ENCODE measurements around the gene LRRD1. TPM values are rescaled to one million over a fixed set of nuclear protein-coding genes. Genes with fewer than 3 reads are reported as not detected.

Gene LRRD1
- total and polyA plus RNA-seq, 2 of the 8 experiments (the other 6 are each of a cell fraction or from before 2014, with no cell fraction given), result not detected

GRCh38 chr7:92095380-92095779 lies 83.6 kb downstream of the LRRD1 start:
- H3K9ac ChIP-seq (replicated peaks in 1 of 4; ENCODE audit: extremely low read depth in 1 of 4, low read depth in 3 of 4, low read length in 3 of 4), result no peak overlapping the region
- H3K14ac ChIP-seq (ENCODE audit: insufficient read length), result no peak overlapping the region
- H3K4me1 ChIP-seq (replicated peaks in 1 of 4; ENCODE audit: control insufficient read depth in 3 of 4, insufficient read depth in 4 of 4, low read length in 3 of 4), result no peaks in the 10 kb centered on the region
- H3K4me2 ChIP-seq (ENCODE audit: insufficient read depth in 1 of 2, low read depth in 2 of 2, low read length in 2 of 2), result no peak overlapping the region
- H4K91ac ChIP-seq (replicated peaks; ENCODE audit: insufficient read length, low read length), result no peak overlapping the region
- no peak overlapping the region for H3K27ac ChIP-seq (ENCODE audit: low read depth, low read length)
- no peaks in the 10 kb centered on the region for H3K79me1 ChIP-seq (ENCODE audit: low read depth, low read length)
- no peak overlapping the region for H2BK15ac ChIP-seq (ENCODE audit: low read length)
- no peak overlapping the region for H3K23ac ChIP-seq (ENCODE audit: insufficient read length)
- peaks cover 5 to 25% (median 14%) of the 10 kb centered on the region in 4 experiments; a peak in 7 of 8 replicates for H3K36me3 ChIP-seq (ENCODE audit: control insufficient read depth in 2 of 4, insufficient read depth in 4 of 4, low read length in 3 of 4)
- no peak overlapping the region for H2BK20ac ChIP-seq (ENCODE audit: low read length)
- H3K23me2 ChIP-seq (ENCODE audit: low read depth, low read length), result no peaks in the 10 kb centered on the region
- H2BK12ac ChIP-seq (ENCODE audit: low read depth, low read length), result no peak overlapping the region
- no peak overlapping the region for H4K5ac ChIP-seq (ENCODE audit: insufficient read length, low read depth, low read length)
- WGBS, 2 experiments (ENCODE audit: extremely low coverage in 1 of 2, insufficient coverage in 1 of 2, insufficient read length in 1 of 2, insufficient replicate concordance in 2 of 2, low coverage in 1 of 2, low lambda C conversion rate in 2 of 2, missing lambda C conversion rate in 1 of 2), result 83% methylated on average over 1 of the region's 1 CpG; no CpG with 5 or more reads in 1 of the 2 experiments
- no peak for DNase-seq (ENCODE audit: low read depth in 1 of 2, low spot score in 2 of 2)
- H4K8ac ChIP-seq (ENCODE audit: extremely low read depth, insufficient read depth, low read length), result no peak overlapping the region
- H2AK5ac ChIP-seq (ENCODE audit: low read depth, low read length), result no peak overlapping the region
- H3K56ac ChIP-seq (replicated peaks; ENCODE audit: insufficient read length, low read depth, low read length), result no peak overlapping the region
- no peaks in the 10 kb centered on the region for H3K27me3 ChIP-seq (replicated peaks in 1 of 4; ENCODE audit: control insufficient read depth in 3 of 4, extremely low read depth in 1 of 4, insufficient read depth in 3 of 4, low read length in 3 of 4)
- H3K18ac ChIP-seq (ENCODE audit: extremely low read depth, low read length), result no peak overlapping the region
- H4K20me1 ChIP-seq (replicated peaks in 1 of 2; ENCODE audit: control insufficient read depth in 1 of 2, insufficient read depth in 2 of 2, low read length in 2 of 2), result no peaks in the 10 kb centered on the region
- no peak overlapping the region for H2BK5ac ChIP-seq (ENCODE audit: low read depth, low read length)
- H3K4ac ChIP-seq (replicated peaks; ENCODE audit: insufficient read length, low read depth, low read length), result no peak overlapping the region
- no peak overlapping the region for H2AFZ ChIP-seq (ENCODE audit: low read length)
- H3K79me2 ChIP-seq (ENCODE audit: control insufficient read depth in 1 of 2, insufficient read depth in 2 of 2, low read length in 2 of 2), result no peaks in the 10 kb centered on the region
- no peak overlapping the region for H2BK120ac ChIP-seq (replicated peaks; ENCODE audit: low read depth, low read length)
- H3K9me3 ChIP-seq (ENCODE audit: insufficient read depth in 2 of 2, low read depth in 1 of 2, low read length in 1 of 2), result no peaks in the 10 kb centered on the region
- FAIRE-seq, result no peak
- H3K4me3 ChIP-seq (ENCODE audit: extremely low read depth in 1 of 4, insufficient read depth in 2 of 4, low read depth in 3 of 4, low read length in 4 of 4), result no peak overlapping the region
- POLR2A ChIA-PET (ENCODE audit: partially characterized antibody), result no interaction called here
- CTCF ChIA-PET (ENCODE audit: partially characterized antibody), result interaction anchor here (1.5 kb wide), 1 partner anchor 352 kb away, joined by 7 read pairs; the partner anchor contains the start of gene GATAD1
- TF ChIP-seq EP300 (IDR thresholded peaks at IDR 0.05; ENCODE audit: borderline replicate concordance in 1 of 2, low read depth in 2 of 2, low read length in 2 of 2) (no peak), MAFK (IDR thresholded peaks at IDR 0.05; ENCODE audit: low read depth, low read length) (no peak), ZNF274 (IDR thresholded peaks at IDR 0.05; ENCODE audit: borderline replicate concordance, extremely low read depth, low read length) (no peak), RBBP5 (IDR thresholded peaks at IDR 0.05; ENCODE audit: borderline replicate concordance, low read depth, low read length) (no peak), CHD2 (IDR thresholded peaks at IDR 0.05; ENCODE audit: low read length) (no peak), ASH2L (IDR thresholded peaks at IDR 0.05; ENCODE audit: low read length) (no peak), JUN (IDR thresholded peaks at IDR 0.05; ENCODE audit: low read depth, low read length) (no peak), SIX5 (IDR thresholded peaks at IDR 0.05; ENCODE audit: low read depth, low read length) (no peak), CHD1 (IDR thresholded peaks at IDR 0.05; ENCODE audit: low read depth, low read length) (no peak), RFX5 (IDR thresholded peaks at IDR 0.05; ENCODE audit: borderline replicate concordance, low read depth, low read length) (no peak), TAF7 (optimal IDR thresholded peaks at IDR 0.05; ENCODE audit: borderline replicate concordance, low read depth, low read length) (no peak), CBX5 (IDR thresholded peaks at IDR 0.05; ENCODE audit: low read depth, low read length) (no peak), EGR1 (IDR thresholded peaks at IDR 0.05; ENCODE audit: borderline replicate concordance, low read depth, low read length) (no peak), TBP (IDR thresholded peaks at IDR 0.05; ENCODE audit: low read depth, low read length) (no peak), YY1 (IDR thresholded peaks at IDR 0.05; ENCODE audit: low read depth, low read length) (no peak), EZH2 (IDR thresholded peaks at IDR 0.05; ENCODE audit: low read depth, low read length, severe bottlenecking) (no peak)
